H9 (cell line): ENCODE measurements around the gene ZNF385B. TPM values are rescaled to one million over a fixed set of nuclear protein-coding genes. Genes with fewer than 3 reads are reported as not detected.

Experiments used
- DNase-seq: peaks from one replicate; pipeline ENCODE4 v3.0.0-alpha.2; 2017
- H2AFZ ChIP-seq: one replicate; pipeline ENCODE4 v1.6.1; 2013; ENCODE audit warnings: mild to moderate bottlenecking, low read length, control low read depth, moderate library complexity
- H2AK5ac ChIP-seq: 2 replicates; pipeline ENCODE4 v1.6.1; 2013; ENCODE audit warnings: low read length, control low read depth, mixed read lengths; ENCODE audit not compliant: insufficient read length
- H2BK120ac ChIP-seq: one replicate; pipeline ENCODE4 v1.6.1; 2013; ENCODE audit warnings: low read depth, mild to moderate bottlenecking, low read length, control low read depth, inconsistent platforms; ENCODE audit not compliant: poor library complexity, severe bottlenecking
- H2BK12ac ChIP-seq: 2 replicates; pipeline ENCODE4 v1.6.1; 2013; ENCODE audit warnings: low read length, control low read depth, mixed read lengths, low read depth; ENCODE audit not compliant: insufficient read length
- H2BK15ac ChIP-seq: 2 replicates; pipeline ENCODE4 v1.6.1; 2013; ENCODE audit warnings: low read depth, low read length, control low read depth
- H2BK20ac ChIP-seq: one replicate; pipeline ENCODE4 v1.6.1; 2013; ENCODE audit warnings: low read depth, mild to moderate bottlenecking, low read length, control low read depth, inconsistent platforms; ENCODE audit not compliant: poor library complexity, severe bottlenecking
- H2BK5ac ChIP-seq: 2 replicates; pipeline ENCODE4 v1.6.1; 2013; ENCODE audit warnings: low read length, control low read depth, mixed read lengths; ENCODE audit not compliant: insufficient read length
- H3K14ac ChIP-seq: 2 replicates; pipeline ENCODE4 v1.6.1; 2013; ENCODE audit warnings: low read length, control low read depth; ENCODE audit not compliant: insufficient read depth
- H3K18ac ChIP-seq: 2 replicates; pipeline ENCODE4 v1.6.1; 2013; ENCODE audit warnings: low read depth, mild to moderate bottlenecking, mixed read lengths, low read length, control low read depth; ENCODE audit not compliant: insufficient read length
- H3K23ac ChIP-seq: 2 replicates; pipeline ENCODE4 v1.6.1; 2013; ENCODE audit warnings: low read length, control low read depth, mixed read lengths, low read depth; ENCODE audit not compliant: insufficient read length
- H3K23me2 ChIP-seq: 2 replicates; pipeline ENCODE4 v1.6.1; 2013; ENCODE audit warnings: low read depth, mild to moderate bottlenecking, mixed read lengths, low read length, control low read depth; ENCODE audit not compliant: insufficient read length, poor library complexity, severe bottlenecking
- H3K27ac ChIP-seq: 2 replicates; pipeline ENCODE4 v1.5.1; 2013; ENCODE audit warnings: low read length, control low read depth, mixed read lengths, low read depth; ENCODE audit not compliant: insufficient read length
- H3K27me3 ChIP-seq: 2 replicates; pipeline ENCODE4 v1.6.1; 2013; ENCODE audit warnings: low read length, control low read depth, inconsistent platforms; ENCODE audit not compliant: insufficient read depth
- H3K4ac ChIP-seq: 2 replicates; pipeline ENCODE4 v1.6.1; 2013; ENCODE audit warnings: low read depth, mild to moderate bottlenecking, control low read depth, inconsistent platforms, low read length, moderate library complexity
- H3K4me1 ChIP-seq: 2 replicates; pipeline ENCODE4 v1.6.1; 2013; ENCODE audit warnings: low read length, control low read depth, inconsistent platforms; ENCODE audit not compliant: insufficient read depth
- H3K4me2 ChIP-seq: 2 replicates; pipeline ENCODE4 v1.6.1; 2013; ENCODE audit warnings: low read length, control low read depth, mixed read lengths; ENCODE audit not compliant: insufficient read length, insufficient read depth
- H3K56ac ChIP-seq: 2 replicates; pipeline ENCODE4 v1.6.1; 2013; ENCODE audit warnings: low read depth, mild to moderate bottlenecking, mixed read lengths, low read length, control low read depth; ENCODE audit not compliant: insufficient read length
- H3K79me1 ChIP-seq: 2 replicates; pipeline ENCODE4 v1.6.1; 2013; ENCODE audit warnings: low read depth, mild to moderate bottlenecking, moderate library complexity, low read length, control low read depth, inconsistent platforms; ENCODE audit not compliant: insufficient read depth, poor library complexity, severe bottlenecking
- H3K79me2 ChIP-seq: 2 replicates; pipeline ENCODE4 v1.6.1; 2013; ENCODE audit warnings: low read length, control low read depth, inconsistent platforms; ENCODE audit not compliant: insufficient read depth
- H3K9ac ChIP-seq: 2 replicates; pipeline ENCODE4 v1.6.1; 2013; ENCODE audit warnings: low read length, control low read depth, mixed read lengths; ENCODE audit not compliant: insufficient read length; ENCODE audit errors: extremely low read depth
- H3K9me3 ChIP-seq: one replicate; pipeline ENCODE4 v1.6.1; 2013; ENCODE audit warnings: low read depth, low read length, inconsistent platforms; ENCODE audit not compliant: control insufficient read depth
- H3T11ph ChIP-seq: one replicate; pipeline ENCODE4 v1.6.1; 2013; ENCODE audit warnings: mild to moderate bottlenecking, low read length, control low read depth, inconsistent platforms
- H4K20me1 ChIP-seq: one replicate; pipeline ENCODE4 v1.6.1; 2013; ENCODE audit not compliant: control insufficient read depth, insufficient read length, insufficient read depth
- H4K5ac ChIP-seq: 2 replicates; pipeline ENCODE4 v1.6.1; 2013; ENCODE audit warnings: low read depth, mild to moderate bottlenecking, mixed read lengths, low read length, control low read depth; ENCODE audit not compliant: insufficient read length
- H4K8ac ChIP-seq: replicated peaks from 2 replicates; pipeline ENCODE4 v1.6.1; 2013; ENCODE audit warnings: low read length, control low read depth, mixed read lengths, low read depth; ENCODE audit not compliant: insufficient read length
- H4K91ac ChIP-seq: 2 replicates; pipeline ENCODE4 v1.6.1; 2013; ENCODE audit warnings: low read depth, mild to moderate bottlenecking, moderate library complexity, mixed read lengths, low read length, control low read depth; ENCODE audit not compliant: insufficient read length
- H3K27ac Mint-ChIP-seq, 3 experiments: 2 replicates in 2 of 3; 3 replicates in 1 of 3; pipeline ENCODE4 v1.8.0; 2020 to 2021; ENCODE audit warnings: mixed read lengths in 3 of 3, mild to moderate bottlenecking in 1 of 3, moderate library complexity in 1 of 3
- H3K27me3 Mint-ChIP-seq: 2 replicates; pipeline ENCODE4 v1.8.0; 2021; ENCODE audit warnings: low read depth, mild to moderate bottlenecking, moderate library complexity, mixed read lengths
- H3K36me3 Mint-ChIP-seq, 3 experiments: 2 replicates in 2 of 3; 3 replicates in 1 of 3; pipeline ENCODE4 v1.8.0; 2020 to 2021; ENCODE audit warnings: low read depth in 3 of 3, mixed read lengths in 3 of 3; ENCODE audit not compliant: insufficient read depth in 1 of 3
- H3K4me1 Mint-ChIP-seq, 2 experiments: 2 replicates each; pipeline ENCODE4 v1.8.0; 2020; ENCODE audit warnings: mixed read lengths in 2 of 2
- H3K4me3 Mint-ChIP-seq, 2 experiments: 2 replicates in 1 of 2; 3 replicates in 1 of 2; pipeline ENCODE4 v1.8.0; 2020 to 2021; ENCODE audit warnings: mild to moderate bottlenecking in 2 of 2, mixed read lengths in 2 of 2, moderate library complexity in 1 of 2
- H3K9me3 Mint-ChIP-seq, 2 experiments: 2 replicates in 1 of 2; 3 replicates in 1 of 2; pipeline ENCODE4 v1.8.0; 2020; ENCODE audit warnings: mild to moderate bottlenecking in 2 of 2, mixed read lengths in 2 of 2, moderate library complexity in 1 of 2
- WGBS: extraction: QIAGEN DNeasy Blood & Tissue Kit; methylation state at CpG from one replicate; pipeline ENCODE4 v1.1.7; 2013; ENCODE audit warnings: missing lambda C conversion rate, low lambda C conversion rate, mixed read lengths; ENCODE audit not compliant: insufficient read length; ENCODE audit errors: extremely low coverage; 5-methylcytosine and 5-hydroxymethylcytosine counted together
- total RNA-seq: library from RNA; stranded (reverse); gene quantifications from 2 replicates; pipeline ENCODE4 v1.2.1, GENCODE V29; 2021
- TF ChIP-seq, protein P1 (sequence below): fragments of 200-600 bp; sonication (generic); conservative IDR thresholded peaks from 3 replicates; pipeline ENCODE4 v1.8.0; 2021; ENCODE audit warnings: antibody characterized with exemption, mild to moderate bottlenecking

ZNF385B gene
- total RNA-seq, 1 experiment from 2014 or later, result 2.1 TPM

DNA sequence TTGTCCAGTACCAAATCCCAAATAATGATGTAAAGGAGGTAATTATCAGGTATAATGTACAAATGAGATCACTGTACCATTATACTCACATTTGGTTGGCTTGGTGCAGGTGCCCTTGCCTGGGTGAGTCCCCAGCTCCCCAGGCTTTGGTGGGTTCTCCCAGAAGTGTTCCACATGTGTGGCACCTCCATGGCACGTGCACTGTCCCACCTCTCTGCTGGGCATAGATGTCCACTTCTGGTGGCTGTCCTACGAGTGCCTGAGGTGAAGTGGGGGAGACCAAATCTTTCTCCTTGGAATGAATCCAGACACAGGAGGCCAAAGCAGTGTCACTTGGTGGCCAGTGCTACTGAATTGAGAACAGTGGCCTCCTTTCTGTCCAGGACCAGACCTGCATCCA lies 434.3 kb downstream of the ZNF385B start:
- H2AK5ac ChIP-seq, result no peak overlapping the region
- TF ChIP-seq, protein P1, sequence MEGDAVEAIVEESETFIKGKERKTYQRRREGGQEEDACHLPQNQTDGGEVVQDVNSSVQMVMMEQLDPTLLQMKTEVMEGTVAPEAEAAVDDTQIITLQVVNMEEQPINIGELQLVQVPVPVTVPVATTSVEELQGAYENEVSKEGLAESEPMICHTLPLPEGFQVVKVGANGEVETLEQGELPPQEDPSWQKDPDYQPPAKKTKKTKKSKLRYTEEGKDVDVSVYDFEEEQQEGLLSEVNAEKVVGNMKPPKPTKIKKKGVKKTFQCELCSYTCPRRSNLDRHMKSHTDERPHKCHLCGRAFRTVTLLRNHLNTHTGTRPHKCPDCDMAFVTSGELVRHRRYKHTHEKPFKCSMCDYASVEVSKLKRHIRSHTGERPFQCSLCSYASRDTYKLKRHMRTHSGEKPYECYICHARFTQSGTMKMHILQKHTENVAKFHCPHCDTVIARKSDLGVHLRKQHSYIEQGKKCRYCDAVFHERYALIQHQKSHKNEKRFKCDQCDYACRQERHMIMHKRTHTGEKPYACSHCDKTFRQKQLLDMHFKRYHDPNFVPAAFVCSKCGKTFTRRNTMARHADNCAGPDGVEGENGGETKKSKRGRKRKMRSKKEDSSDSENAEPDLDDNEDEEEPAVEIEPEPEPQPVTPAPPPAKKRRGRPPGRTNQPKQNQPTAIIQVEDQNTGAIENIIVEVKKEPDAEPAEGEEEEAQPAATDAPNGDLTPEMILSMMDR, result no peak
- H3K56ac ChIP-seq, result no peak overlapping the region
- no peak for DNase-seq
- H3K9me3 ChIP-seq, result no peaks in the 10 kb centered on the region
- no peaks in the 10 kb centered on the region for H3K79me1 ChIP-seq
- no peak overlapping the region for H3K4me2 ChIP-seq
- H3K4me3 Mint-ChIP-seq, result no peak overlapping the region
- no peak overlapping the region for H3K27ac Mint-ChIP-seq
- no peaks in the 10 kb centered on the region; the same call in 1 of the 2 replicates for H3K27me3 Mint-ChIP-seq
- H3K4me1 ChIP-seq, result no peaks in the 10 kb centered on the region
- no peaks in the 10 kb centered on the region for H3K23me2 ChIP-seq
- H3K4me1 Mint-ChIP-seq, result peaks cover 27 to 28% of the 10 kb centered on the region in 2 experiments
- no peak overlapping the region for H3K18ac ChIP-seq
- no peaks in the 10 kb centered on the region for H3K36me3 Mint-ChIP-seq
- WGBS, result no CpG with 5 or more reads among the region's 2 CpGs
- no peaks in the 10 kb centered on the region for H4K20me1 ChIP-seq
- H2BK15ac ChIP-seq, result no peak overlapping the region
- H4K8ac ChIP-seq, result no peak overlapping the region
- no peak overlapping the region for H2BK12ac ChIP-seq
- H3K79me2 ChIP-seq, result no peaks in the 10 kb centered on the region
- H3K4ac ChIP-seq, result no peak overlapping the region
- no peak overlapping the region for H4K5ac ChIP-seq
- no peak overlapping the region for H3K23ac ChIP-seq
- H2BK20ac ChIP-seq, result no peak overlapping the region
- no peak overlapping the region for H2BK120ac ChIP-seq
- H4K91ac ChIP-seq, result no peak overlapping the region
- H3K27me3 ChIP-seq, result no peaks in the 10 kb centered on the region
- no peak overlapping the region for H3K14ac ChIP-seq
- no peaks in the 10 kb centered on the region for H3K9me3 Mint-ChIP-seq
- no peak overlapping the region for H3K27ac ChIP-seq
- no peak overlapping the region for H3T11ph ChIP-seq
- no peak overlapping the region for H2AFZ ChIP-seq
- no peak overlapping the region for H3K9ac ChIP-seq
- no peak overlapping the region for H2BK5ac ChIP-seq
